Subcutaneous adipose tissue (tissue), 4 donors: ENCODE measurements around the gene LAMB4. TPM values are rescaled to one million over a fixed set of nuclear protein-coding genes. Genes with fewer than 3 reads are reported as not detected.

Source experiments
- total RNA-seq, 4 donors: library from RNA; depleted of rRNA; stranded (reverse); fragments of >200 nt; gene quantifications; one replicate each; pipeline ENCODE4 v1.1.0, GENCODE V29; 2016
- TF ChIP-seq, protein P1 (sequence below): fragments of 450-650 bp; IDR thresholded peaks from one replicate; pipeline ENCODE4 v1.5.1; 2016; ENCODE audit warnings: low read depth, mild to moderate bottlenecking, control low read depth, antibody characterized with exemption, moderate library complexity

The LAMB4 gene
- total RNA-seq, 4 donors from 2014 or later = not detected

DNA sequence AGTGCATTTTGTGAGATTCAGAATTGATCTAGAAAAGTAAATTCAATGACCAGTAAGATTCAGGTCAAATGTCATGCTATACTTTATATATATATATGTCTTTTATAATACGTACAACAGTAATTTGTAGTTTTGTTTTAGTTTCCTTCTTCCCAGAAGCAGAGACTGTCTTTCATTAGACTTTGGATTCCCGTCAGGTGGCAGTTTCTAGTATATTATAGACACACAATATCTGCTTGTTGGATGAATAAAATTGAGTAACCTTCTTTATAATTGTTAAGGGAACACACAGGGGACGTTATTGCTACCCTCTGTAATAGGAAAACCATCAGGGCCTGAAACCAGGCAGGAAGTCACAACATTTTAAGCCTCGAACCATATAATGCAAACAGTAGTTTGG, 121.9 kb downstream of the LAMB4 start:
- TF ChIP-seq, protein P1, sequence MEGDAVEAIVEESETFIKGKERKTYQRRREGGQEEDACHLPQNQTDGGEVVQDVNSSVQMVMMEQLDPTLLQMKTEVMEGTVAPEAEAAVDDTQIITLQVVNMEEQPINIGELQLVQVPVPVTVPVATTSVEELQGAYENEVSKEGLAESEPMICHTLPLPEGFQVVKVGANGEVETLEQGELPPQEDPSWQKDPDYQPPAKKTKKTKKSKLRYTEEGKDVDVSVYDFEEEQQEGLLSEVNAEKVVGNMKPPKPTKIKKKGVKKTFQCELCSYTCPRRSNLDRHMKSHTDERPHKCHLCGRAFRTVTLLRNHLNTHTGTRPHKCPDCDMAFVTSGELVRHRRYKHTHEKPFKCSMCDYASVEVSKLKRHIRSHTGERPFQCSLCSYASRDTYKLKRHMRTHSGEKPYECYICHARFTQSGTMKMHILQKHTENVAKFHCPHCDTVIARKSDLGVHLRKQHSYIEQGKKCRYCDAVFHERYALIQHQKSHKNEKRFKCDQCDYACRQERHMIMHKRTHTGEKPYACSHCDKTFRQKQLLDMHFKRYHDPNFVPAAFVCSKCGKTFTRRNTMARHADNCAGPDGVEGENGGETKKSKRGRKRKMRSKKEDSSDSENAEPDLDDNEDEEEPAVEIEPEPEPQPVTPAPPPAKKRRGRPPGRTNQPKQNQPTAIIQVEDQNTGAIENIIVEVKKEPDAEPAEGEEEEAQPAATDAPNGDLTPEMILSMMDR = no peak

DNA sequence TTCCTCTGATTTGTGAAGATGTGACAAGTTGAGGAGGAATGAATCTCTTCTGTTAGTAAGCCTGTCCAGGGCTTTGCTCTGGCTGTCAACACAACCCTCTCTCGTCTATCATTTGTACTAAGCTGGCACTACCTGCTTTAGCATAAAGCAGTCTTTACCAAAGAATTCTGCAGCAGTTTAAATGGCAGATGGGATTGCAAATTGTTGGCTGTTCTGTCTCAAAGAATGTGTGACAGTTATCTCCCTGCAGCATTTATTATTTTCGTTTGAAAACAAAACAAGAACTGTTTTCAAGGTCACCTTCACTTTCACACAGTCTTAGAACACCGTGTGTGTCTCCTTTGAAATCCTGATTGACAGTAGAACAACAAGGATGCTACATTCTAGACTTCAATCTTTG, 122.4 kb downstream of the LAMB4 start:
- TF ChIP-seq, protein P1 = no peak

DNA sequence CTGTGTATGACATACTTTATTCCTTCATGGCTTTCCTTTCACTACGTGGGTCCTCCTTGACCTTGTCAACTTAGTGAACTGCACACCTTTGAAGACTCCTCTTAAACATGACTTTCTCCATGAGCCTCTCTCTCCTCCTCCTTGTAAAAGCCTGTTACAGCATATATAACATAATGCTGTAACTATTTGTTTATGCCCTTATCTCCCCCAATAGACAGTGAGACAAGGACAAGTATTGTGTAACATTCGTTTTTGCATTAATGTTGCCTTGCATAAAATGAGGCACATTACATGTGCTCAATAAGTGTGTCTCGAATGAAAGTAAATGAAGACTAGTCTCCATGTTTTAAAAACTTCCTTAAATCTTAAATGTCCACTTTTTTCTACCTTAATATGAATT, 122.9 kb downstream of the LAMB4 start:
- TF ChIP-seq, protein P1 = no peak

DNA sequence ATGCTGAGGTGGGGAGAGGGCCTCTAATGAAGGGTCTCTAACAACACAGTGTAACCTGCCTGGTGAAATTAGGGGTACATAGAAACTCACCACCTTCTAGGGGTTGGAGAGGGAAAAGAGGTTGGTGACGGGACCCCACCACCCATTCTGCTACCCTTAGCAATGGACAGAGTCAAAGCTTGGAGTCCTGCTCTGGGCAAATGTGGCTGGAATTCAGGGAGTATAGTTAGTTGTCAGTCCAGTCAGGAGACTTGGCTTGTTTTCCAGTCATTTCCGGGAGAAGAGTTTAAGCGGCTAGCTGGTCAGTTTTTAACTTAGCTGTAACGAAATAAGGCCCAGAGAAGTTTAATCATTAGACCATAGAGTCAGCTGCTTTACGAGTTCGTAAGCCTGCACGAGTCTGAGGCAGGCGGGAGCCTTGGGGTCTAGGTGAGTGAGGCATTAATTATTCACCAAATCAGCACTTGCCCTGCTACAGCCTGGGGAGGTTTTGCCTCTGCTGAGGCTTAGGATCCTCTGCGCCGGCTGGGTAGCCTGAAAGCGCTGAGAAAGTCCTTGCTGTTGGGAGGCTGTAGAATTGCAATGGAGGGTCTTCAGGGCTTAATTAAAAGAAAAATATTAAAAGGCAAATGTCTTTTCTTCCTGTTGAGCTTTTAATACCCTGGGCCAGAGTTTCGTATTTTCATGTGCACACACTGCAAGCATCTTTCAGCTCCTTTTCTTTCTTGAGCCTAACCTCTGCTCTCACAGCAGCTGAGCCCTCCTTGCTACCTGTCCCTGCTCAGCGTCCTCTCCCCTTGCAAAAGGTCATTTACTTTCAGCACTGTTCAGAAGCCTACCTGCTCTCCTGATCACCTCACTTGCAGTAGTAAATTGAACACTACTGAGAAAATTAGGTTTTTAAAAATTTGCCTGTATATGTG, 125.7 kb downstream of the LAMB4 start:
- TF ChIP-seq, protein P1 = no peak

DNA sequence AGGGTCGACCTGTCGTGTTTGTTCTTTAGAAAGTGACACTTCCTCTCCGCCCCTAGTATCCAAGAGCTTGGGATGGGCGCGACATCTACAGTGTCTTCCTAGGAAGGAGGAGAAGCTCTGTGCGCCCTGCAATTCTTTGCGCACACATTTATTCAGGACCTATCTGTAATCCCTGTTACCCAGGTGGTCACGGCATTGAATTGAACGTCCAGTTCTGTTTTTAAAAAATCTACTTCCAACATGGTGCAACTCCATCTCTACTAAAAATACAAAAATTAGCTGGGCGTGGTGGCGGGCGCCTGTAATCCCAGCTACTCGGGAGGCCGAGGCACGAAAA, 126.6 kb downstream of the LAMB4 start:
- TF ChIP-seq, protein P1 = no peak

DNA sequence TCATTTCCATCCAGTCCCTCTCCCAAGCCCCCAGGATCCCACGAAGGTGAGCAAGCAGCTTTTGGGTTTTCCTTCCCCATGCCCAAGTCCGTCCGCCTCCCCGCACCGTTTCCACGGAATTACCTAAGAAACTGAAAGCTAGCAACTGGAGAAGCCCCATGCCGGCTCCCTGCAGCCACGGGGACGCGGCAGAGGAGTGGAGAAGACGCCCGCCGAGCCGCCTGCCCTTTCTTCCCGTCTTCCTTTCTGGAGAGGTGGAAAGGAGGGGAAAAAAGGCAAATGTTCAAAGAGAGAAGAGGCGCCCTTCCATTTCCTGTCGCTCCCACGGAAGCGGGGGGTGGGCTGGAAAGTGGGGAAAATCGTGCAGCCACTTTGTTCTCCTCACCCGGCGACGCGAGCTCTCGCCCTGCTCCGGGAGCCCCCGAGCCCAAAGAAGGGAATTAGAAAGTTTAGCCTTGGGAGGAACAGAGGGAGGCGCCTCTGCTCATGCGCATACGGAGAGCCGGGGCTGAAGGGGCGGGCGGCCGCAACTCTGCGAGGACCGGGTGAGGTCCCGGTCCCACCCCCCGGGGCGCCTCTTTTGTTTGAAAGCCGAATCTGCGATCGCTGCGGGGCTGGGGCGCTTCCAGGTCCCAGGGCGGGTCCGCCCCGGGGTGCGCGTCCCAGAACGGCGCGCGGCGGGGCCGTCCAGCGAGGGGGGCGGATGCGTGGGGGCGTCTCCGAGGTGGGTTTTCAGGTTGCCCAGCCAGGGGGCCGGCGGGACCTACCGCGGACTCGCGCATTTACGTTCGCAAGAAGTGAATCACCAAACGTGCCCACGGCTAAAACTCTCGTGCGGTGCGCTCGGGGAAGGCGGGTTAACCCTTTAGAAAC, 127.2 kb downstream of the LAMB4 start, which contains the start of gene LAMB1:
Gene LAMB1, minus strand, starts transcription at position 436 of the 873 bp plus-strand sequence. Its CDS starts 276 bp downstream, at position 160.
- TF ChIP-seq, protein P1 = no peak
